ENCODE data around the gene S100A9.

Gene S100A9

DNA sequence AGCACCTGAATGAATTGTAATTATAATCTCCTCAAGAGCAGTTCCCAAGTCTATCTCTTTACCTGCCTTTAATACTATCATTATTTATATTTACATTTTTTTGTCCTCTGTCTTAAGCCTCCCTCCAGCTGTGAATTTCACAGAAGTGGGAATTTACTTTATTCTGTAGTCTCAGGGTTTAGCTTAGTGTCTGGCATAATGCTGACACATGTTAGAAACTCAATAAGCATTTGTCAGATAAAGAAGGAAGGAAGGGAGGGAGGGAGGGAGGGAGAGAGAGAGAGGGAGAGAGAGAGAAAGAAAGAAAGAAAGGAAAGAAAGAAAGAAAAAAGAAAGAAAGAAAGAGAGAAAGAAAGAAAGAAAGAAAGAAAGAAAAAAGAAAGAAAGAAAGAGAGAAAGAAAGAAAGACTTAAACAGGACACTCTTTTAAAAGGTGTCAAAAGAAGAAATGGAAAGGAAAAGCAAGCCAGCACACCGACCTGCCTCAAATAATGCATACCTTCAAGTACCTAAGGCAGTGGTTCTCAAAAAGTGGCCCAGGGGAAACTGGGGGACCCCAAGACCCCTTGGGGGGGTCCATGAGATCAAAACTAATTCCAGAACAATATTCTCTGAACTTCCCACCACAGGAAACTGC lies 7.2 kb upstream of the S100A9 start:
- no peak for TF ChIP-seq Cebpa-rat (IDR thresholded peaks at IDR 0.05)
- Histone ChIP-seq H3K27ac (no peak overlapping the region), H3K4me3 (no peak overlapping the region), H3K9ac (no peak overlapping the region), H3K9me3 (no peaks in the 10 kb centered on the region), H3K4me1 (peaks cover 45% of the 10 kb centered on the region), H4K20me1 (peaks cover 5% of the 10 kb centered on the region), H3K27me3 (0 out of 2 replicates have a peak, but pooled peaks cover 3% of the 10 kb centered on the region), H3K36me3 (no peaks in the 10 kb centered on the region), H3K4me2 (peak overlapping the region; percentile 49; the same call in 1 of the 2 replicates)

DNA sequence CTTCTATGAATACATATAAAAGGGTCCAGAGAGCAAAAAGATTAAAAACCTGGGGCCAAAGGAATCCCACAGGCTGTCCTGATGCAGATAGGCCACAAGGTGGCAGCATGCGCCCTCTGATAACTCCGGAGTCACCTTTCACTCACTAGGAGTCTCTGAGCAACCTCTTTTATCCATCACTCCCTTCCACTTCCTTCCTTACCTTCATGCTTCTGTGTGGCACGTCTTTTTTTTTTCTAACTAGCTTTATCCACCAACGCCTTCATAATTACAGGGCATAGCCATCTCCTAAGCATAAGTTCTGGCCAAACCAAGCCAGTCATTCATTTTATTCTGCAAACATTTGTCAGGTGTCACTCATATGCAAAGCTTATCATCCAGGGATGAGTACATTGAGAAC lies 5.1 kb upstream of the S100A9 start:
- Histone ChIP-seq H3K27ac (no peak overlapping the region), H3K9ac (no peak overlapping the region), H3K4me2 (no peak overlapping the region), H3K9me3 (no peaks in the 10 kb centered on the region), H4K20me1 (no peaks in the 10 kb centered on the region), H3K4me3 (no peak overlapping the region), H3K4me1 (peaks cover 37% of the 10 kb centered on the region), H3K27me3 (0 out of 2 replicates have a peak, but pooled peaks cover 3% of the 10 kb centered on the region), H3K36me3 (no peaks in the 10 kb centered on the region)
- TF ChIP-seq Cebpa-rat (IDR thresholded peaks at IDR 0.05): no peak

DNA sequence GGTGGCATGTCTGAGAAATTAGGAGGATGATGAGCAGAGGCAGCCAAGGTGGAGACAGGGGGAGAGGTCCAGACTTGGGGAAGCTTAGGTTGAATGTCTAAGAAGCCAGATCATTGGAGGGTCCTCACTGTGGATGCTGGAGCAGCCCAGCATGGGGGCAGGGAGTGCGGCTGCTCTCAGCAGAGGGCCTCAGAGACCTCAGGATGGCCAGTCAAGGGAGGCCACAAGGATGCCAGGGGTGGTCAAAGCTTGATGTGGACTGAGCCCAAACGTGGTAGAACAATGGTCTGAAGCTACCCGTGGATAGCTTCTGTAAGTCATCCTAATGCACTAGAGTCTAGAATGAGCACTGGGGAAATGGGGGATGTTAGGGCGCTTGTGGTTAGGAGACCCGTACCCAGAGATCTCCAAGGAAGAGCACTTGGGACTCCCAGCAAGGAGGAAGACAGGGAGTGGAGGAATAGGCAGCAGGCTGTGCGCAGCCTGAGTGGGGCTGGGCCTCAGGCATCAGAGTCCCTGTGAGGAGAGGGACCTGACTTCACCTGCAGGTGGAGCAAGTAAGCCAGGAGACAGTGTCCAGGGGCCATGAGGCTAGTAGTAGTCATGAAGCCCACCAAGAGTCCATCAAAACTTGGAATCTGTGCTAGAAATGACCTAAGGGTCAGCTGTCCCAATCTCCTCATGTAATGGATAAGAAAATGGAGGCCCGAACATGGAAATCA lies 4.3 kb upstream of the S100A9 start:
- no peaks in the 10 kb centered on the region for H4K20me1 ChIP-seq
- no peak overlapping the region for H3K27ac ChIP-seq
- H3K4me2 ChIP-seq: no peak overlapping the region
- no peak for TF ChIP-seq Cebpa-rat (IDR thresholded peaks at IDR 0.05)
- no peak overlapping the region for H3K4me3 ChIP-seq
- no peaks in the 10 kb centered on the region for H3K36me3 ChIP-seq
- no peak overlapping the region for H3K9ac ChIP-seq
- no peaks in the 10 kb centered on the region for H3K27me3 ChIP-seq
- no peaks in the 10 kb centered on the region for H3K9me3 ChIP-seq
- peaks cover 42% of the 10 kb centered on the region for H3K4me1 ChIP-seq

DNA sequence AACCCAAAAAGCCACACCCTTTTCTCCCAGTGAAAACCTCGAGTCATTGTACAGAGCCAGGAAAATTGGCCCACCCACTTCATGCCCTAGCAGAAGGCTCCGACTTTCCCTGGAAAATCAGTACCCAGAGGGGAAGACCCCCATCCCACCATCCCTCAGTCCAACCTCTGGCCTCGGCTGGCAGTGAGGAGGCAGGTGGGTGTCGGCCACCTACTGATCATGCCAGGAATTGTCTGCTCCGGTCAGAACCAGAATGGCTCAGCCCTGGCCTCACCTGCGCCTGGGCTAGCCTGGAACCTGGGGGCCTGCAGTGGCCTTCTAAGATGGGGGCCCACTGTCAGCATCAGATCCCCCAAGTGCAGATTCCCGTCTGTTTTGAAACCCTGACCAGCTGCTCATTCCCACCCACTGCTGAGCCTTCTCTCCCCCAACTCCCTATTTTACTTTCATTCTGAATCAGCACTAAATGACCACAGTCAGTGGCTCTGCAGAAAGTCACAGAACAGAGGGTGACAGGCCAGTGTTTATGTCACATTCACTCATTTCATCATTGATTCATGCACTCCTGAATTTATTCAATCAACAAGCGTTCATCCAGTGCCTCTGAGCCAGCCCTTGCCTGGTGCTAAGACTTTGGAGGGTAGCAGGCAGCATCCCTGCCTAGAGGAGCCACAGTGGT lies 3.0 kb upstream of the S100A9 start:
- H3K4me3 ChIP-seq: no peak overlapping the region
- H3K9ac ChIP-seq: no peak overlapping the region
- H3K36me3 ChIP-seq: no peaks in the 10 kb centered on the region
- TF ChIP-seq Cebpa-rat (IDR thresholded peaks at IDR 0.05): no peak
- no peaks in the 10 kb centered on the region for H3K27me3 ChIP-seq
- H4K20me1 ChIP-seq: no peaks in the 10 kb centered on the region
- peaks cover 35% of the 10 kb centered on the region for H3K4me1 ChIP-seq
- H3K9me3 ChIP-seq: no peaks in the 10 kb centered on the region
- no peak overlapping the region for H3K4me2 ChIP-seq
- no peak overlapping the region for H3K27ac ChIP-seq

DNA sequence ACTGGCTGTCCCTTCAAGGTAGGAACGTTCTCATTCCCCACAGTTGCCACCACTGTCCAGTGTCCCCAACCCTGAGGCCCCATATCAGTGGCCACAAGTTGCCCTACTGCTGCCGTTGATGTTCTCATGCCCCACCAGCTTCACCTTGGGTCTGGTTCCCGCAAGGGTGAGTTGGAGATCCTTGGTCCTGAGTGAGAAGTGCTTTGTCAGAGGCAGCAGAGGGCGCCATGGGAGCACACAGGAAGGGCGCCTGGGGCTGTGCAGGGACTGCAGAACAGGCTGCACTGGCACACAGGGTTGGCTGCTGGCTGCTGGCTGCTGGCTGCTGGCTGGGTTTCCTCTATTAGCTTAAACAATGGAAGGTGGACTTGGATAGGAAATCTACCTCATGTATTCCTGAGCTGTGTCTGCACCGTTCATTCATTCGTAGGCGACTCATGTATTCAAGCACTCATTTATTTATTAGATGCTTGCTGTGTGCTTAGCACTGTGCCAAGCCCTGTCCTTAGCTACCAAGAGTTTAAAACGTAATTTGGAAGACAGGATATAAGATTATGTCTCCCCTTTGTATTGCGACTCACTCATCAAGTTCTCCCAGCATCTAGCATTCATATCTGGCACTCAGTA lies 2.1 kb upstream of the S100A9 start:
- Histone ChIP-seq H3K9me3 (no peaks in the 10 kb centered on the region), H3K27me3 (no peaks in the 10 kb centered on the region), H3K4me2 (no peak overlapping the region), H3K4me3 (no peak overlapping the region), H3K9ac (no peak overlapping the region), H3K36me3 (no peaks in the 10 kb centered on the region), H4K20me1 (no peaks in the 10 kb centered on the region), H3K27ac (no peak overlapping the region), H3K4me1 (peaks cover 33% of the 10 kb centered on the region)
- no peak for TF ChIP-seq Cebpa-rat (IDR thresholded peaks at IDR 0.05)

DNA sequence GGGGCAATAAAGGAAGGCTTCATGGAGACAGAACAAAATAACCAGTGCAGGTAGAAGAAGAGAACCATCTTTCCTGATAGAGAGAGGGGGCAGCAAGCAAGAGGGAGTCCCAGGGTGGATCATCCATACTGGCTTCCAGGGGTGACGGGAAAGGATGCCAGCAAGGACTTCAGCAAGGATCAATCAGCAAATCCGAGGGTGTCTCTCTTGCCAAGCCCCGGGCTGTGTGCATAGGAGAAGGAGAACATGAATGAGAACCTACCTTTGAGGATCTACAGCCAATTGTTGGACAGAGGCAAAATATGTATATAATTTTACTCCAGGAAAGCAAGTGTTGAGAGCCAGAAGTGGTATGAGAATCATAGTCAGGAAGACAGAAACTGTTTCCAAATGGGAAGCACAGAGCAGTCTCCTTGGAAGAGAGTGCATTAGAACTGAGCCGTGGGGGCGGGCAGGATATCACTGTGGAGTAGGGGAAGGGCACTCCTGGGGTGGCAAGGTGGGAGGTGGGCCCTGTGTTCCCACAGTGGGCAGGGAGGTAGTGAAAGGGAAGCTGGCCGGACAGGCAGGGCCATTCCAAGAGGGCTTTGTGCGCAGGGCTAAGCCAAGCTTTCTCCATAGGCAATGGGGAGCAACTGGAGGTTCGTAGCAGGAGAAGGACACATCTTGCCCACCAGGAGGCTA lies 1.1 kb upstream of the S100A9 start:
- TF ChIP-seq Cebpa-rat (IDR thresholded peaks at IDR 0.05): no peak

DNA sequence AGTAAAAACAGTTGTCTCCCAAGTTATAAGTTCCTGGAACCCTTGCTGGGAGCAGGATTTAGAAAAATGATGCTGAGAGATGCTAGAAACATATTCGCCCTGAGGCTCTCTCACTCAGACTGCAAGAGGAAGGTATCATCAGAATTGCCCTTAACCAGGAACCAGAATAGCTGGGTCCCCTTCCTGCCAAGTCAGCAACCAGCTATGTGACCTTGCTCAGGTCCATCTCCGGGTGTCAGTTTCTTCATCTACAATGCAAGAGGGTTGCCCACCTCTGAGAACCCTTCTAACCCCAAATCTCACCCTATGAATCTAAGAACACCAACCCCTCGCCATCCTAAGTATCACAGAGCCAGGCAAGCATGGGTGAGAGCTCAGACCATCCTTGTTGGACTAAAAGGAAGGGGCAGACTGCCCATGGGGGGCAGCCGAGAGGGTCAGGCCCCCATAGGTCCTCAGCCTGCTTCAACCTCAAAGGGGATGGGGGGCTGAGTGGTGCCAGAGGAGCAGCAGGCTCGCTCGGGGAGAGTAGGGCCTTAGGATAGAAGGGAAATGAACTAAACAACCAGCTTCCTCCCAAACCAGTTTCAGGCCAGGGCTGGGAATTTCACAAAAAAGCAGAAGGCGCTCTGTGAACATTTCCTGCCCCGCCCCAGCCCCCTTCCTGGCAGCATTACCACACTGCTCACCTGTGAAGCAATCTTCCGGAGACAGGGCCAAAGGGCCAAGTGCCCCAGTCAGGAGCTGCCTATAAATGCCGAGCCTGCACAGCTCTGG lies 390 bp upstream of the S100A9 start:
- Histone ChIP-seq H3K9ac (no peak overlapping the region), H3K27me3 (no peaks in the 10 kb centered on the region), H3K4me2 (peak overlapping the region; percentile 57), H3K9me3 (no peaks in the 10 kb centered on the region), H3K27ac (no peak overlapping the region), H3K4me1 (peaks cover 27% of the 10 kb centered on the region), H3K36me3 (no peaks in the 10 kb centered on the region), H4K20me1 (no peaks in the 10 kb centered on the region), H3K4me3 (no peak overlapping the region)
- TF ChIP-seq Cebpa-rat (IDR thresholded peaks at IDR 0.05): no peak

More for the DNA sequence above, 1.1 kb upstream of the S100A9 start:
- Histone ChIP-seq H4K20me1 (no peaks in the 10 kb centered on the region), H3K27ac (no peak overlapping the region), H3K27me3 (no peaks in the 10 kb centered on the region), H3K9me3 (no peaks in the 10 kb centered on the region), H3K4me3 (no peak overlapping the region), H3K4me2 (no peak overlapping the region), H3K9ac (no peak overlapping the region), H3K4me1 (peaks cover 27% of the 10 kb centered on the region), H3K36me3 (no peaks in the 10 kb centered on the region)

DNA sequence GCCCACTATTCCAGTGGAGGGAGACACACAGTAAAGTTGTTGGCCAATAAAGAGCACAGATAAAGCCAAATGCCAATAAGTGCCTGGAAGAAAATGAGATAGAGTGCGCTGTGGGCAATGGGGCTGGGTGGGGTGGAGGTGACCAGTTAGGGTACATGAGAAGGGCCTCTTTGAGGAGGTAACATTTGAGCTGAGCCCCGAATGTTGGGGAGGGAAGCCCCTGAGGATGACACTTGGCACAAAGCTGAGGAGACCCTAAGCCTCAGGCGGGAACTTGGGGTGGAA lies 979 bp downstream of the S100A9 start:
- H3K27ac ChIP-seq: no peak overlapping the region
- H3K4me2 ChIP-seq: no peak overlapping the region
- no peak overlapping the region for H3K9ac ChIP-seq
- H3K4me3 ChIP-seq: no peak overlapping the region
- H3K36me3 ChIP-seq: no peaks in the 10 kb centered on the region
- H3K9me3 ChIP-seq: no peaks in the 10 kb centered on the region
- no peaks in the 10 kb centered on the region for H4K20me1 ChIP-seq
- no peak for TF ChIP-seq Cebpa-rat (IDR thresholded peaks at IDR 0.05)
- peaks cover 18% of the 10 kb centered on the region for H3K4me1 ChIP-seq
- H3K27me3 ChIP-seq: no peaks in the 10 kb centered on the region

DNA sequence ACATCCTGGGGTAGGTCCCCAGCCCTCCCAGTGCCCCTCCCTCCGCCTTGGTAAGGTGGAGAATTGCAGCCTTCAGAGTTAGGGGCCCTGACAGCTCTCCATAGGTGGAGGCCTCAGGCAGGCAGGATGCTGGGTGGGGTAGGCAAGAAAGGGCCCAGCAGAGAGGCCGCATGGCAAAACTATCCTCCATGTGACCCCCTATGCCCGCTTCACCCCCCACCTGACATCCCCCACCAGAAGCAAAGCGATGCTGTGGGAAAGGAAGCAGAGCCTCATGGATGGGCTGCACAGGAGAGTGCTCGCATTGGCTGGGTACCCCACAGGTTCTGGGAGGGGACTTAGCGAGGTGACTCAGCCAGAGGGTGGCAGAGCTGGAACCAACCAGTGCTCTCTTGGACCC lies 1.6 kb downstream of the S100A9 start:
- H3K4me1 ChIP-seq: peaks cover 18% of the 10 kb centered on the region
- H3K4me2 ChIP-seq: no peak overlapping the region
- no peak overlapping the region for H3K9ac ChIP-seq
- H3K27ac ChIP-seq: no peak overlapping the region
- no peaks in the 10 kb centered on the region for H3K9me3 ChIP-seq
- H3K27me3 ChIP-seq: no peaks in the 10 kb centered on the region
- no peaks in the 10 kb centered on the region for H4K20me1 ChIP-seq
- TF ChIP-seq Cebpa-rat (IDR thresholded peaks at IDR 0.05): no peak
- no peaks in the 10 kb centered on the region for H3K36me3 ChIP-seq
- no peak overlapping the region for H3K4me3 ChIP-seq
